Umbilical cord (tissue), 2 donors: ENCODE data around the gene ALKBH5. TPM values are rescaled to one million over a fixed set of nuclear protein-coding genes. Genes with fewer than 3 reads are reported as not detected.

Experiments used
- DNase-seq: peaks from one replicate; pipeline ENCODE4 v3.0.0-alpha.2; 2015; ENCODE audit warnings: low spot score
- total RNA-seq: library from RNA; depleted of rRNA; stranded (reverse); fragments of >200 nt; gene quantifications from one replicate; pipeline ENCODE4 v1.2.3, GENCODE V29; 2014; ENCODE audit warnings: low replicate concordance; ENCODE audit not compliant: insufficient read depth

The ALKBH5 gene
- total RNA-seq, 1 donor from 2014 or later, result 86.2 TPM

GRCh38 chr17:18241229-18241871, 57.7 kb downstream of the ALKBH5 start:
- no peak for DNase-seq

- no peak for DNase-seq
These were observed 61.6 kb downstream of the ALKBH5 start for GRCh38 chr17:18245038-18245776.

GRCh38 chr17:18246109-18246725, 62.6 kb downstream of the ALKBH5 start:
- no peak for DNase-seq

- DNase-seq, result peak; percentile 40
These were observed 63.4 kb downstream of the ALKBH5 start for GRCh38 chr17:18246880-18247612.

- no peak for DNase-seq
These were observed 64.0 kb downstream of the ALKBH5 start for GRCh38 chr17:18247613-18248001.

- peak; percentile 69 for DNase-seq
These were observed 64.7 kb downstream of the ALKBH5 start for GRCh38 chr17:18248300-18248731.

GRCh38 chr17:18248811-18249210, 65.2 kb downstream of the ALKBH5 start:
- no peak for DNase-seq

- no peak for DNase-seq
These were observed 66.6 kb downstream of the ALKBH5 start for GRCh38 chr17:18250259-18250658.

GRCh38 chr17:18250708-18251107, 67.1 kb downstream of the ALKBH5 start:
- no peak for DNase-seq

- no peak for DNase-seq
These were observed 67.6 kb downstream of the ALKBH5 start for GRCh38 chr17:18251204-18251603.

- DNase-seq, result no peak
These were observed 68.5 kb downstream of the ALKBH5 start for GRCh38 chr17:18252160-18252559.

GRCh38 chr17:18253187-18253884, 69.7 kb downstream of the ALKBH5 start:
- no peak for DNase-seq

GRCh38 chr17:18253947-18254821, 70.6 kb downstream of the ALKBH5 start:
- DNase-seq, result no peak

- no peak for DNase-seq
These were observed 71.4 kb downstream of the ALKBH5 start for GRCh38 chr17:18254888-18255649.

- no peak for DNase-seq
These were observed 72.7 kb downstream of the ALKBH5 start for GRCh38 chr17:18256351-18256750.

- DNase-seq, result no peak
These were observed 73.1 kb downstream of the ALKBH5 start for GRCh38 chr17:18256776-18257175.

GRCh38 chr17:18257268-18257981, 73.8 kb downstream of the ALKBH5 start:
- DNase-seq, result no peak

GRCh38 chr17:18257982-18258355, 74.3 kb downstream of the ALKBH5 start:
- DNase-seq, result no peak
